Brain pericyte (primary cell): ENCODE results near the gene JAKMIP1.

Experiments
- DNase-seq: peaks from one replicate; pipeline ENCODE4 v3.0.0-alpha.2; 2012; ENCODE audit warnings: low read depth, low spot score

The JAKMIP1 gene

GRCh38 chr4:5992828-5993321 lies 207.5 kb downstream of the JAKMIP1 start:
- no peak for DNase-seq

GRCh38 chr4:5992171-5992827 lies 208.1 kb downstream of the JAKMIP1 start:
- no peak for DNase-seq

GRCh38 chr4:5991405-5991804 lies 208.9 kb downstream of the JAKMIP1 start:
- no peak for DNase-seq

- no peak for DNase-seq
Measured at GRCh38 chr4:5990446-5991160, 209.7 kb downstream of the JAKMIP1 start.

- no peak for DNase-seq
Measured at GRCh38 chr4:5989236-5990225, 210.8 kb downstream of the JAKMIP1 start.

- DNase-seq: no peak
Measured at GRCh38 chr4:5988086-5988845, 212.1 kb downstream of the JAKMIP1 start.

GRCh38 chr4:5984843-5985242 lies 215.5 kb downstream of the JAKMIP1 start:
- DNase-seq: no peak

GRCh38 chr4:5982156-5982973 lies 218.0 kb downstream of the JAKMIP1 start:
- DNase-seq: no peak

GRCh38 chr4:5980436-5981155 lies 219.8 kb downstream of the JAKMIP1 start:
- no peak for DNase-seq

GRCh38 chr4:5979981-5980380 lies 220.4 kb downstream of the JAKMIP1 start:
- DNase-seq: no peak

GRCh38 chr4:5976921-5977320 lies 223.4 kb downstream of the JAKMIP1 start:
- DNase-seq: no peak

- no peak for DNase-seq
Measured at GRCh38 chr4:5976431-5976830, 223.9 kb downstream of the JAKMIP1 start.
